Measurements from ENCODE around the gene ST3GAL5.

The ST3GAL5 gene

DNA sequence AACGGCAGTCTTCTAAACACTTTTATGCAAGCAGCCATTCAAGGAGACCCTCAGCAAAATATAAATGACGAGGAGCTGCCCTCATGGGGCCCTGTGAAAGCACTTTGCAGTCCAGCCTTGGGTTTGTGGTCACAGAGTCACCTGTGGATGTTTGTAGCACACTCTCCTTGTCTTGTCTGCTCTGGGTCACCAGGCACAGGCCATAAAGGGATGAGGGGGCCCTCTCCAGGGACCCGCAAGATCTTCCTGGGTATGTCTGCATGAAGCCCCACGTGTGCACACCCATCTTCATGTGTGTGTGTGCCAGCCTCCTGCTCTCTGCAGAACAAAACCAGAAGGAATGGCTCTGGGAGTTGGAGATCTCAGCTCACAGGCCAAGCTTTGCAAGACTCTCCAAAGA lies 98.8 kb downstream of the ST3GAL5 start:
- no peak for DNase-seq (ENCODE audit: low spot score)

DNA sequence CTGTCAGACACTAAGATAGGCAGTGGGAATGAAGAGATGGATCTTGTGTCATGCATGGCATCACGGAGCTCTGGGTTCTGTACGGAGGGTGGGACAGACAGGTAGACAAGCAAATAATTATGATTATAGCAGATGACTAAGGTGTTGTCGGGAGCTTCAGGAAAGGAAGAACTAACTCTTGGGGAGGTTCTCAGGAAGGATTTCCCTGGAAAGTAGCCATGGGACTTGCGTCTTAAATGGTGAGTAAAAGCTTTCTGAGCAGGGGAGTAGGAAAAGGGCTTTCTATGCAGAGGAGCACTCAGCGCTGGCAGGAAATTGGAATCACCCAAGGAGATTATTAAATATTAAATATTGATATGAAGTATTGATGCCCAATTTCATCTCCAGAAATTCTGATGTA lies 99.5 kb downstream of the ST3GAL5 start:
- no peak for DNase-seq (ENCODE audit: low spot score)

GRCh38 chr2:85788603-85789002 lies 100.2 kb downstream of the ST3GAL5 start:
- no peak for DNase-seq (ENCODE audit: low spot score)

DNA sequence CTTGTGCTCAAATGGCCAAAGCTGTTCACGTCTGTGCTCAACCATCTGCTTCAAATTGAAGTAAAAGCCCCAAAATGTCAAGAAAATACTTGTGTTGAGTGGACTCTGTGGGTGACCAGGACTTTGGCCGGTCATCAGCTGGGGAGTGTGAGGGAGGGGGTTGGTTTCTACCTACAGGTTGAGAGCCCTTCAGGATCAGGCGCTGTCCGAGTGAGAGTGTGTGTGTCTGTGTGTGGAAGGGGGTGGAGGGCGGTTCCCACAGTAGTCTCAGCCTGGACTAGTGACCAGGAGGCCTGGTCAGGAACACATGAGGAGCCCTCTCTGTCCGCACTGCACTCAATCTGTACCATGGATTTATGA lies 100.8 kb downstream of the ST3GAL5 start:
- DNase-seq (ENCODE audit: low spot score): no peak

- DNase-seq (ENCODE audit: low spot score): no peak
Observed at GRCh38 chr2:85787282-85787980, 101.4 kb downstream of the ST3GAL5 start.
